SK-N-MC (cell line): ENCODE data around the gene CLCN5.
A peak's percentile ranks its signal among the peaks of the same experiment; 100 is the strongest.

Experiments used
- DNase-seq: peaks from one replicate; pipeline ENCODE4 v3.0.0-alpha.2; 2011; ENCODE audit warnings: low read depth, low spot score
- H3K27ac ChIP-seq: fragments of 200-600 bp; sonication (generic); 2 replicates; pipeline ENCODE4 v1.5.1; 2016; ENCODE audit warnings: mixed run types
- H3K36me3 ChIP-seq: fragments of 200-600 bp; sonication (generic); 2 replicates; pipeline ENCODE4 v1.6.1; 2017; ENCODE audit warnings: antibody characterized with exemption, low read length, mixed read lengths; ENCODE audit not compliant: insufficient read depth
- H3K4me3 ChIP-seq: fragments of 200-600 bp; sonication (generic); 2 replicates; pipeline ENCODE4 v1.5.1; 2016
- H3K9ac ChIP-seq: fragments of 200-600 bp; sonication (generic); 2 replicates; pipeline ENCODE4 v1.8.0; 2017; ENCODE audit warnings: mixed run types, mixed read lengths; ENCODE audit not compliant: insufficient read length
- H3K9me3 ChIP-seq: fragments of 200-600 bp; sonication (generic); 2 replicates; pipeline ENCODE4 v1.6.1; 2017; ENCODE audit warnings: low read depth, mild to moderate bottlenecking, antibody characterized with exemption, low read length, moderate library complexity, mixed read lengths
- EZH2 ChIP-seq: fragments of 200-600 bp; sonication (generic); IDR thresholded peaks from one replicate; pipeline ENCODE4 v1.6.1; 2017; ENCODE audit warnings: antibody characterized with exemption
- FOXP2 ChIP-seq: optimal IDR thresholded peaks from 2 replicates; pipeline ENCODE3; 2011; ENCODE audit warnings: mild to moderate bottlenecking, moderate library complexity; ENCODE audit not compliant: insufficient read depth; ENCODE audit errors: extremely low read length, control extremely low read depth
- POLR2AphosphoS5 ChIP-seq: IDR thresholded peaks from 2 replicates; pipeline ENCODE4 v1.6.1; 2012; ENCODE audit warnings: mild to moderate bottlenecking, low read depth, low read length, borderline replicate concordance

Gene CLCN5

GRCh38 chrX:49922291-49923241 is at the start of gene CLCN5:
Gene CLCN5 (plus strand): TSS chrX:49922596. CDS start chrX:49925299, 2,703 bp downstream.
- H3K4me3 ChIP-seq: peak within 1 kb of the TSS; percentile 82
- peak within 1 kb of the TSS; percentile 63 for H3K27ac ChIP-seq
- DNase-seq: peak; percentile 60
- H3K9me3 ChIP-seq: no peaks in the 10 kb centered on the region
- H3K9ac ChIP-seq: peak within 1 kb of the TSS; percentile 77
- no peaks in the 10 kb centered on the region; the same call in 1 of the 2 replicates for H3K36me3 ChIP-seq
- peak; percentile 62; the same call in 1 of the 2 replicates for TF ChIP-seq POLR2AphosphoS5
- TF ChIP-seq EZH2: no peak

GRCh38 chrX:49876750-49877149 is 45.6 kb upstream of the CLCN5 start:
- Histone ChIP-seq H3K4me3 (no peak overlapping the region), H3K9me3 (no peaks in the 10 kb centered on the region), H3K9ac (no peak overlapping the region), H3K36me3 (no peaks in the 10 kb centered on the region), H3K27ac (no peak overlapping the region)
- no peak for TF ChIP-seq EZH2
- TF ChIP-seq FOXP2: no peak
- no peak for TF ChIP-seq POLR2AphosphoS5
- DNase-seq: no peak

- Histone ChIP-seq H3K36me3 (no peaks in the 10 kb centered on the region), H3K9me3 (no peaks in the 10 kb centered on the region), H3K27ac (no peak overlapping the region), H3K4me3 (no peak overlapping the region), H3K9ac (no peak overlapping the region)
- no peak for TF ChIP-seq EZH2
- TF ChIP-seq POLR2AphosphoS5: no peak
- TF ChIP-seq FOXP2: no peak
- DNase-seq: no peak
Measured at GRCh38 chrX:49877397-49878101, 44.8 kb upstream of the CLCN5 start.

GRCh38 chrX:49878128-49878833 is 44.1 kb upstream of the CLCN5 start:
- Histone ChIP-seq H3K9me3 (no peaks in the 10 kb centered on the region), H3K4me3 (peak overlapping the region; percentile 81), H3K9ac (peak overlapping the region; percentile 71), H3K27ac (peak overlapping the region; percentile 80; the same call in 1 of the 2 replicates), H3K36me3 (no peaks in the 10 kb centered on the region)
- no peak for DNase-seq
- no peak for TF ChIP-seq POLR2AphosphoS5
- no peak for TF ChIP-seq EZH2
- no peak for TF ChIP-seq FOXP2

GRCh38 chrX:49878834-49879655 is 43.4 kb upstream of the CLCN5 start, which contains the start of gene USP27X:
Gene USP27X (plus strand): TSS chrX:49879484. CDS start chrX:49880308, 824 bp downstream.
- DNase-seq: peak; percentile 70
- peak within 1 kb of the TSS; percentile 80 for H3K27ac ChIP-seq
- no peaks in the 10 kb centered on the region for H3K36me3 ChIP-seq
- peak; percentile 7; the same call in 1 of the 2 replicates for TF ChIP-seq POLR2AphosphoS5
- TF ChIP-seq FOXP2: no peak
- H3K4me3 ChIP-seq: peak within 1 kb of the TSS; percentile 81
- no peaks in the 10 kb centered on the region for H3K9me3 ChIP-seq
- peak within 1 kb of the TSS; percentile 71 for H3K9ac ChIP-seq

GRCh38 chrX:49879656-49880277 is 42.6 kb upstream of the CLCN5 start:
- peak overlapping the region; percentile 81 for H3K4me3 ChIP-seq
- no peaks in the 10 kb centered on the region for H3K36me3 ChIP-seq
- DNase-seq: no peak
- peak overlapping the region; percentile 59 for H3K9ac ChIP-seq
- TF ChIP-seq POLR2AphosphoS5: no peak
- TF ChIP-seq EZH2: no peak
- TF ChIP-seq FOXP2: no peak
- H3K9me3 ChIP-seq: no peaks in the 10 kb centered on the region
- H3K27ac ChIP-seq: no peak overlapping the region

GRCh38 chrX:49880668-49881067 is 41.7 kb upstream of the CLCN5 start:
- H3K9ac ChIP-seq: no peak overlapping the region
- no peak overlapping the region for H3K27ac ChIP-seq
- H3K36me3 ChIP-seq: no peaks in the 10 kb centered on the region
- DNase-seq: no peak
- H3K4me3 ChIP-seq: no peak overlapping the region
- H3K9me3 ChIP-seq: no peaks in the 10 kb centered on the region
- TF ChIP-seq POLR2AphosphoS5 (no peak), EZH2 (no peak), FOXP2 (no peak)
